Measurements from ENCODE around the gene BRAP. TPM values are rescaled to one million over a fixed set of nuclear protein-coding genes. Genes with fewer than 3 reads are reported as not detected.
"Not testable (repeated sequence)": the region's sequence is repeated elsewhere in the genome, so short reads cannot be mapped to it uniquely, and the experiment has no call there.

Gene BRAP
- total RNA-seq, 2 donors from 2014 or later = 12.9 to 13.0 TPM

DNA sequence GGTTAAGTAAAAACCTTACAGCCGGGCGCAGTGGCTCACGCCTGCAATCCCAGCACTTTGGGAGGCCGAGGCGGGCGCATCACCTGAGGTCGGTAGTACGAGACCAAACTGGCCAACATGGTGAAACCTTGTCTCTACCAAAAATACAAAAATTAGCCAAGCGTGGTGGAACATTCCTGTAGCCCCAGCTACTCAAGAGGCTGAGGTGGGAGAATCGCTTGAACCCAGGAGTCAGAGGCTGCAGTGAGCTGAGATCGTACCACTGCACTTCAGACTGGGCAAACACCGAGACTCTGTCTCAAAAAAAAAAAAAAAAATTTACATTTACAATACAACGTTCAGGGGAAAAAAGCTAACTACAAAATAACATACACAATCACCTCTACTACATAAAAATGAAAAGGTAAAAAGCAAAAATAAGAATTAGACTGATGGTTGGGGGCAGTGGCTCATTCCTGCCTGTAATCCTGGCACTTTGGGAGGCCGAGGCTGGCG is 90.4 kb downstream of the BRAP start:
- ATAC-seq; DNase-seq; intact Hi-C loops (cut with DNase I): not testable (repeated sequence)

Other genes with a start within 250 kb of the BRAP start
- gene ATXN2, start 86.6 kb downstream of the BRAP start, total RNA-seq = 10 to 100 TPM; 43.7 to 54.0 TPM
- 10 to 100 TPM; 17.7 to 23.7 TPM for gene ACAD10, start 97 bp upstream of the BRAP start, total RNA-seq
- 100 to 1,000 TPM; 268 to 331 TPM for gene ALDH2, start 81.0 kb upstream of the BRAP start, total RNA-seq
- 10 to 100 TPM; 24.2 to 31.6 TPM for gene MAPKAPK5, start 156.3 kb upstream of the BRAP start, total RNA-seq

Data from left cardiac atrium (tissue), 4 donors.